ENCODE measurements around the gene MAD1L1.

MAD1L1 gene

DNA sequence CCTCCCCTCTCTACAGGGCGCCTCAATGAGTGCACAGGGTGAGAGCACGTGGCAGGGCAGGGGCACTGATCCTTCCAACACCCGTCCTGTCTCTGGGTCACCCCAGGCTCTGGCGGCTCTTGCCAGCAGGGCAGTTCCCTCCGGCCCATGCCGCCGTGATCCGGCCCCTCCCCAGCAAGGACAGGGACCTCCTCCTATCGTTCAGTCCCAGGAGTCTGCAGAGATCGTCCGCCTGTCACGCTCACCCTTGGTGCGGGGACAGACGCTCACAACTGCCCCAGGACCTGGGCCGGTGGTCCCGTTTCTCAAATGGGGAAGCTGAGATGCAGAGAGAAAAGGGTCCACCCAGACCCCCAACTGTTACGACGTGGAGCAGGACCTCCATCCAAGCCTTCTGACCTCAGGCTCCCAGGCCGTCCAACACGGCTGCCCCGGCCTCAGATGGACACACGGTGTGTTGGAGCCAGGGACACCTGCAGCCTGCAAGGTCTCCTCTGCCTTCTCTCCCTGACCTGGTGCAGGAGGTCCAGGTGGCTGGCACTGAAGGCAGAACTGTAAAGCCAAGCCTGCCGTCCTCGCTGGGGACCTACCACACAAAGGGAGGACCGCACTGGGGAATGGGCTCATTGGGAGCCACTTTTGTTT, 313.7 kb downstream of the MAD1L1 start:
- in situ Hi-C loops (cut with HindIII; ENCODE audit: low sequenced_read_pairs), result no loop called here
- no peak for DNase-seq (ENCODE audit: low read depth)
- TF ChIP-seq, protein P1, sequence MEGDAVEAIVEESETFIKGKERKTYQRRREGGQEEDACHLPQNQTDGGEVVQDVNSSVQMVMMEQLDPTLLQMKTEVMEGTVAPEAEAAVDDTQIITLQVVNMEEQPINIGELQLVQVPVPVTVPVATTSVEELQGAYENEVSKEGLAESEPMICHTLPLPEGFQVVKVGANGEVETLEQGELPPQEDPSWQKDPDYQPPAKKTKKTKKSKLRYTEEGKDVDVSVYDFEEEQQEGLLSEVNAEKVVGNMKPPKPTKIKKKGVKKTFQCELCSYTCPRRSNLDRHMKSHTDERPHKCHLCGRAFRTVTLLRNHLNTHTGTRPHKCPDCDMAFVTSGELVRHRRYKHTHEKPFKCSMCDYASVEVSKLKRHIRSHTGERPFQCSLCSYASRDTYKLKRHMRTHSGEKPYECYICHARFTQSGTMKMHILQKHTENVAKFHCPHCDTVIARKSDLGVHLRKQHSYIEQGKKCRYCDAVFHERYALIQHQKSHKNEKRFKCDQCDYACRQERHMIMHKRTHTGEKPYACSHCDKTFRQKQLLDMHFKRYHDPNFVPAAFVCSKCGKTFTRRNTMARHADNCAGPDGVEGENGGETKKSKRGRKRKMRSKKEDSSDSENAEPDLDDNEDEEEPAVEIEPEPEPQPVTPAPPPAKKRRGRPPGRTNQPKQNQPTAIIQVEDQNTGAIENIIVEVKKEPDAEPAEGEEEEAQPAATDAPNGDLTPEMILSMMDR (IDR thresholded peaks at IDR 0.05; ENCODE audit: low read depth, low read length, missing control alignments), result no peak
- H3K4me3 ChIP-seq (ENCODE audit: low read depth, low read length), result no peak overlapping the region

DNA sequence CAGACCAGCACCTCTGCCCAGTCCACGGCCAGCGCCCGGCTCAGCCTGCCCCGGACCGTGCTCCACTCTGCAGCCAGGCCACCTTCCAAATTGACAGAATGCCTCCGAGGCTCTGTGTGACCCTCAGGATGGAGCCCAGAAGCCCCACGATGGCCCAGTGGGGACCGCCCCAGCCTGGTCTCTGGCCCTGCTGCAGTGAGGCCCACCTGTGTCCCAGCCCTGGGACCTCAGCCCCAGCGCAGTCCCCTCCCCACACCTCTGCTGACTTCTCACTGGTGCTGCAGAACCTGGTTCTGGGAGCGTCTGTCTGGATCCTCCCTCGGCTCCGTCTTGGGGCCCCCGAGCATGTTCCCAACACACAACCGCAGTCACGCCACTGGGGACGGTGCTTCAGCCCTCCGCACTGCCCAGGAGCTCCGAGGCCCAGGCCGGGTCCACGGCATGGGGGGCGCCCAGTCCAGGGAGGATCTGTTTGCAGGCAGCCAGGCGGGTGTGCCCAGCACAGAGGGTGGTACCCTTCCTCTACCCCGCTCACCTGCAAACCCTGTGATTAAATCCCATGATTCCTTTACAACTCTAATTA, 314.6 kb downstream of the MAD1L1 start:
- TF ChIP-seq, protein P1 (IDR thresholded peaks at IDR 0.05; ENCODE audit: low read depth, low read length, missing control alignments), result no peak
- H3K4me3 ChIP-seq (ENCODE audit: low read depth, low read length), result no peak overlapping the region
- in situ Hi-C loops (cut with HindIII; ENCODE audit: low sequenced_read_pairs), result no loop called here
- no peak for DNase-seq (ENCODE audit: low read depth)

DNA sequence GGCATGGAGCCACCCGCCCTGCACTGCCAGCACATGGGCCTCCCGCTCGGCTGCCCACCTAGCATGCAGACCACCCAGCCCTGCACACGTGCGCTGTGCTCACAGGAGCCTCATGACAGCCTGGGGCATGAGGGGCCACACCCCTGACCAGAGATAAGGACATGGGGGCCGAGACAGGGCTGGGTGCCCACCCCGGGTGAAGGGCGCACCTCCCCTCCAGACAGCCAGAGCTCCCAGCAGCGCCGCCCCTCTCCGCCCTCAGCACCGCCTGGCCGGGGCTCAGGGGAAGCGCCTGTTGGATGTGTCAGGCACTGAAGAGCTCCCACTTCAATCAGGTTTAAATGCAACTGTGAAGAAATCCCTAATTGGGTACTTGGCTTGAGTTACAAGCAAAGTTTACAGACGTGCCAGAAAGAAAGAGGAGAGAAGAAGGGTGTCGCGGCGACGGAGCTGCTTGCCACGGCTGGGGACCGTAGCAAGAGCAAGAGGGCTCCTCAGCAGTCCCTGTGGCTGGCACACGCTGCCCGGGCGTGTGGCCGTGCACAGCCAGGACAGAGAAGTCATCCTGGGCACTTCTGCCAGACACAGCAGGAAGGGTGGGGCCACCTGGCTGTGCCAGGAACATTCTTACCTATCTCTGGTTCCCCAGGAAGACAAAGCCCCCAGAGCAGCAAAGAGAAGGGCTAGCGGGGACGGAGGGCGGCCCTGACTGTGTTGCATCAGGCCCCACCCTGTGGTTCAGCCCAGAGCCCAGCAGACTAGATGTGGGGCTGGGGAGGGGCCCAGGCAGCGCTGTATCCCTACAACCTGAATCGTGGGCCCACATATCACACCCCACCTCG, 315.3 kb downstream of the MAD1L1 start:
- DNase-seq (ENCODE audit: low read depth), result no peak
- TF ChIP-seq, protein P1 (IDR thresholded peaks at IDR 0.05; ENCODE audit: low read depth, low read length, missing control alignments), result no peak
- in situ Hi-C loops (cut with HindIII; ENCODE audit: low sequenced_read_pairs), result no loop called here
- no peak overlapping the region for H3K4me3 ChIP-seq (ENCODE audit: low read depth, low read length)

DNA sequence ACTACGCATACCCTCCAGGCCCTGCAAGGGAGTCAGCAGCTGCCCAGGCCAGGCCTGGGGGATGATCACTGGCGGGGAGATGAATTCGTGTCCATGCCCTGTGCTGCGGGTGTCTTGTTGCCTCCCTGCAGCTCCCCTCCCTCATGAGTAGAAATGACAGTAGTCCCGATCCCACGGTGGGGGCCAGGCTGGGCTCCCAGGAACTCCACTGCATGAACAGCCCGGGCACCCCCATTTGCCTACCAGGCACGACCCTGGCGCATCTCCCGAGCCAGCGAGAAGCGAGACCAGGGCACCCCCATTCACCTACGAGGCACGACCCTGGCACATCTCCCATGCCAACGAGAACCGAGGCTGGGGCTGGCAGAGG, 316.2 kb downstream of the MAD1L1 start:
- TF ChIP-seq, protein P1 (IDR thresholded peaks at IDR 0.05; ENCODE audit: low read depth, low read length, missing control alignments), result no peak
- no peak for DNase-seq (ENCODE audit: low read depth)
- no peak overlapping the region for H3K4me3 ChIP-seq (ENCODE audit: low read depth, low read length)
- in situ Hi-C loops (cut with HindIII; ENCODE audit: low sequenced_read_pairs), result no loop called here

DNA sequence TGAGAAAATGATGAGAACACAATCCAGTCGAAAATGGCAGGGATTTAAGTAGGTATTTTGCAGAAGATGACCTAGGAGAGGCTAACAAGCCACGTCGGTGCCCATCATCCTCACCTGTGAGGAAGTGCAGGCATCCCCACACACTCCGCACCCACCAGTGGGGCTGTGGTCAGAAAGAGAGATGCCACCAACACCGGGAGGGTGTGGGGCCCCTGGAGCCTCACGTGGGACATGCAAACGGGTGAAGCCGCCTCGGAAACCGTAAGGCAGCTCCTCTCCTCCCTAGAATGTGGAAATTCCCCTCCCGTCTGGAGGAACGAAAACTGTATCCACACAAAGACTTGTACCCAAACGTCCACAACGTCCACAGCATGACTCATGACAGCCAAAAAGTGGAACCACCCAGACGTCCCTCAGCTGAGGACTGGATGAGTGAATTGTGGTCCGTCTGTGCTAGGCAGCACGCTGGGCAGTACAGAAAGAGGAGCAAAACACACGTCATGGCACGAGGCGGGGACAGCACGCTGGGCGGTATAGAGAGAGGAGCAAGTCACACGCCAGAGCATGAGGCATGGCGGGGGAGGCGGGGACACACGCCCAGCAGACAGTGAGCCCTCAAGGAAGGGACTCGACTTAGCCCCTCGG, 316.7 kb downstream of the MAD1L1 start:
- in situ Hi-C loops (cut with HindIII; ENCODE audit: low sequenced_read_pairs), result no loop called here
- H3K4me3 ChIP-seq (ENCODE audit: low read depth, low read length), result no peak overlapping the region
- no peak for DNase-seq (ENCODE audit: low read depth)
- TF ChIP-seq, protein P1 (IDR thresholded peaks at IDR 0.05; ENCODE audit: low read depth, low read length, missing control alignments), result no peak

DNA sequence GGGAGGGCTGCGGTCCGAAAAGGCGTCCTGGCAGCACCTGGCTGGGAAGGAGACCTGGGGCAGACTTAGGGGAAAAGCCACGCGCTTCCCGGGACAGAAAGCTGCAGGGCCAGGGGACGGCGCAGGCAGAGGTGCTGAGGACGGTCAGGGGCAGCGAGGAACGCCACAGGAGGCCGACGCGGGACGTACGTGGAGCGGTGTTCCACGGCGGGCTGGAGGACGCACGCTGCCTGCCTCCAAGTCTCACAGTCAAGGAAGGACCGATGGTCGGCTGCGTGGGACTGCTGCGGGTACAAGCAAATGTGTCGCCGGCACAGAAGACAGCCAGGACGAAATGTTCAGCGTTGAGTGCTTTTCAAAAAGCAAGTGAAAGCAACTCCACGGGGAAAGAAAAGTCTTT, 317.4 kb downstream of the MAD1L1 start:
- in situ Hi-C loops (cut with HindIII; ENCODE audit: low sequenced_read_pairs), result no loop called here
- TF ChIP-seq, protein P1 (IDR thresholded peaks at IDR 0.05; ENCODE audit: low read depth, low read length, missing control alignments), result no peak

More for the DNA sequence above, 317.4 kb downstream of the MAD1L1 start:
- no peak overlapping the region for H3K4me3 ChIP-seq (ENCODE audit: low read depth, low read length)
- DNase-seq (ENCODE audit: low read depth), result no peak

Data from astrocyte of the cerebellum (primary cell).